IMR-90 (cell line): ENCODE data around the gene SBF1. TPM values are rescaled to one million over a fixed set of nuclear protein-coding genes. Genes with fewer than 3 reads are reported as not detected.

ENCODE experiments used
- ATAC-seq: fragments of 200-7000 bp; cut with Tn5 transposase; 2 replicates; pipeline ENCODE4 v1.9.1; 2020; ENCODE audit warnings: low read depth, mild to moderate bottlenecking, moderate library complexity
- BruUV-seq: library from RNA; stranded (reverse); fragments of 400-500 nt; replicated peaks from 2 replicates; lab custom pipeline; 2021; lab: Mats Ljungman, UMichigan
- CTCF ChIA-PET: fragments of 300-600 bp; formaldehyde crosslinking; extraction: SDS; loops from one replicate; lab custom pipeline; 2021; ENCODE audit warnings: antibody characterized with exemption; lab: Yijun Ruan, JAX
- POLR2A ChIA-PET: fragments of 300-600 bp; sonication (Branson Sonifier 250); formaldehyde crosslinking; loops from one replicate; lab custom pipeline; 2022; ENCODE audit warnings: antibody characterized with exemption; ENCODE audit not compliant: unreplicated experiment; lab: Charles Lee
- DNase-seq: peaks from one replicate; pipeline ENCODE4 v3.0.0; 2013
- H2AFZ ChIP-seq: replicated peaks from 2 replicates; pipeline ENCODE3; 2013; ENCODE audit warnings: low read length, mild to moderate bottlenecking; ENCODE audit not compliant: poor library complexity
- H2AK5ac ChIP-seq: 2 replicates; pipeline ENCODE4 v1.6.1; 2013; ENCODE audit warnings: low read depth, low read length, inconsistent platforms
- H2AK9ac ChIP-seq: replicated peaks from 2 replicates; pipeline ENCODE3; 2013; ENCODE audit warnings: mild to moderate bottlenecking, low read depth, low read length, moderate library complexity; ENCODE audit not compliant: poor library complexity
- H2BK120ac ChIP-seq: 2 replicates; pipeline ENCODE4 v1.6.1; 2013; ENCODE audit warnings: low read depth, low read length, inconsistent platforms
- H2BK15ac ChIP-seq: 3 replicates; pipeline ENCODE4 v1.6.1; 2013; ENCODE audit warnings: low read depth, low read length, inconsistent platforms
- H2BK20ac ChIP-seq: 2 replicates; pipeline ENCODE4 v1.6.1; 2013; ENCODE audit warnings: low read depth, mild to moderate bottlenecking, inconsistent platforms, low read length, moderate library complexity
- H2BK5ac ChIP-seq: 2 replicates; pipeline ENCODE4 v1.6.1; 2013; ENCODE audit warnings: mild to moderate bottlenecking, low read depth, low read length, inconsistent platforms; ENCODE audit not compliant: poor library complexity, severe bottlenecking
- H3K14ac ChIP-seq: replicated peaks from 2 replicates; pipeline ENCODE4 v1.6.1; 2013; ENCODE audit warnings: low read depth, low read length, inconsistent platforms
- H3K18ac ChIP-seq: 2 replicates; pipeline ENCODE4 v1.6.1; 2013; ENCODE audit warnings: low read depth, low read length, control low read depth
- H3K23ac ChIP-seq: 2 replicates; pipeline ENCODE4 v1.6.1; 2013; ENCODE audit warnings: low read depth, low read length, inconsistent platforms
- H3K27ac ChIP-seq: 2 replicates; pipeline ENCODE4 v1.5.1; 2013; ENCODE audit warnings: mild to moderate bottlenecking, control low read depth, low read length; ENCODE audit not compliant: insufficient read depth
- H3K27me3 ChIP-seq: 2 replicates; pipeline ENCODE4 v1.6.1; 2013; ENCODE audit warnings: low read length; ENCODE audit not compliant: control insufficient read depth, insufficient read depth
- H3K36me3 ChIP-seq: 2 replicates; pipeline ENCODE4 v1.6.1; 2013; ENCODE audit warnings: low read length, mixed read lengths; ENCODE audit not compliant: control insufficient read depth, insufficient read depth
- H3K4ac ChIP-seq: 2 replicates; pipeline ENCODE4 v1.6.1; 2013; ENCODE audit warnings: low read depth, low read length, inconsistent platforms
- H3K4me1 ChIP-seq: 2 replicates; pipeline ENCODE4 v1.6.1; 2013; ENCODE audit warnings: low read length, mixed read lengths; ENCODE audit not compliant: control insufficient read depth, insufficient read depth
- H3K4me2 ChIP-seq: 2 replicates; pipeline ENCODE4 v1.6.1; 2013; ENCODE audit warnings: low read depth, mild to moderate bottlenecking, control low read depth, low read length, moderate library complexity
- H3K4me3 ChIP-seq: 2 replicates; pipeline ENCODE4 v1.5.1; 2013; ENCODE audit warnings: low read depth, mild to moderate bottlenecking, control low read depth, low read length, moderate library complexity; ENCODE audit not compliant: insufficient read depth
- H3K56ac ChIP-seq: 2 replicates; pipeline ENCODE4 v1.6.1; 2013; ENCODE audit warnings: low read length, inconsistent platforms; ENCODE audit not compliant: insufficient read depth; ENCODE audit errors: extremely low read depth
- H3K79me1 ChIP-seq, 2 experiments: 2 replicates each; pipeline ENCODE4 v1.6.1; 2013; ENCODE audit warnings: low read length in 2 of 2, inconsistent platforms in 1 of 2, low read depth in 1 of 2
- H3K9ac ChIP-seq: 2 replicates; pipeline ENCODE4 v1.6.1; 2013; ENCODE audit warnings: low read depth, low read length, control low read depth
- H3K9me1 ChIP-seq: 2 replicates; pipeline ENCODE4 v1.6.1; 2013; ENCODE audit warnings: low read length, inconsistent platforms; ENCODE audit not compliant: insufficient read depth
- H3K9me3 ChIP-seq: 2 replicates; pipeline ENCODE4 v1.6.1; 2013; ENCODE audit warnings: low read length; ENCODE audit not compliant: control insufficient read depth, insufficient read depth
- H4K20me1 ChIP-seq: 2 replicates; pipeline ENCODE4 v1.6.1; 2013; ENCODE audit warnings: low read length, inconsistent platforms; ENCODE audit not compliant: insufficient read depth
- H4K5ac ChIP-seq: 2 replicates; pipeline ENCODE4 v1.6.1; 2013; ENCODE audit warnings: mild to moderate bottlenecking, low read depth, low read length, control low read depth
- H4K8ac ChIP-seq, 2 experiments: 2 replicates each; pipeline ENCODE4 v1.6.1; 2013; ENCODE audit warnings: low read depth in 2 of 2, low read length in 2 of 2, control low read depth in 1 of 2, inconsistent platforms in 1 of 2
- H4K91ac ChIP-seq: 2 replicates; pipeline ENCODE4 v1.6.1; 2013; ENCODE audit warnings: low read depth, low read length, inconsistent platforms; ENCODE audit not compliant: insufficient read depth
- BHLHE40 ChIP-seq: fragments of 150-350 bp; IDR thresholded peaks from 2 replicates; pipeline ENCODE4 v1.6.1; 2016; ENCODE audit warnings: mild to moderate bottlenecking, low read depth, low read length
- CTCF ChIP-seq: conservative IDR thresholded peaks from 2 replicates; pipeline ENCODE4 v1.5.1; 2012; ENCODE audit warnings: mild to moderate bottlenecking, low read depth, low read length, improper control_type of control experiment
- ELK1 ChIP-seq: fragments of 150-350 bp; IDR thresholded peaks from 2 replicates; pipeline ENCODE4 v1.6.1; 2016; ENCODE audit warnings: low read depth, mild to moderate bottlenecking, low read length, moderate library complexity, borderline replicate concordance
- FOS ChIP-seq: fragments of 150-350 bp; IDR thresholded peaks from 2 replicates; pipeline ENCODE4 v1.6.1; 2016; ENCODE audit warnings: low read depth, low read length
- NFE2L2 ChIP-seq: fragments of 150-350 bp; IDR thresholded peaks from 2 replicates; pipeline ENCODE4 v1.6.1; 2016; ENCODE audit warnings: low read depth, mild to moderate bottlenecking, low read length
- RCOR1 ChIP-seq: IDR thresholded peaks from 2 replicates; pipeline ENCODE4 v1.6.1; 2012; ENCODE audit warnings: mild to moderate bottlenecking, low read length, improper control_type of control experiment; ENCODE audit not compliant: insufficient replicate concordance
- RFX5 ChIP-seq: IDR thresholded peaks from 2 replicates; pipeline ENCODE4 v1.8.0; 2012; ENCODE audit warnings: low read depth, mild to moderate bottlenecking, low read length, moderate library complexity
- WGBS, 2 experiments: methylation state at CpG; one replicate each; pipeline versions ENCODE4 v1.1.5 to v1.1.7; 2013; ENCODE audit warnings: missing lambda C conversion rate in 2 of 2; ENCODE audit not compliant: insufficient read length in 1 of 2; ENCODE audit errors: extremely low coverage in 2 of 2; 5-methylcytosine and 5-hydroxymethylcytosine counted together
- dilution Hi-C: fragments of 300-500 bp; cut with HindIII; formaldehyde crosslinking; loops from one replicate; pipeline ENCODE4 v1.14.3; 2018; ENCODE audit warnings: low sequenced_read_pairs; ENCODE audit not compliant: unreplicated experiment
- in situ Hi-C: fragments of 300-500 bp; cut with MboI; formaldehyde crosslinking; loops from 3 replicates; pipeline ENCODE4 v1.14.3; 2019; ENCODE audit warnings: low sequenced_read_pairs, inconsistent platforms, mixed read lengths
- intact Hi-C: fragments of 100-400 bp; cut with micrococcal nuclease; formaldehyde crosslinking; loops from 2 replicates; pipeline ENCODE4 v1.10.0; 2022
- polyA plus RNA-seq, 3 experiments: library from polyadenylated mRNA; depleted of rRNA; stranded (reverse); fragments of >200 nt; gene quantifications; 2 replicates each; pipeline ENCODE4 v1.2.3, GENCODE V29; 2012; ENCODE audit warnings: low replicate concordance in 1 of 3
- total RNA-seq: library from RNA; depleted of rRNA; stranded (reverse); fragments of >200 nt; gene quantifications from 2 replicates; pipeline ENCODE4 v1.2.3, GENCODE V29; 2012

SBF1 gene
- total and polyA plus RNA-seq, 2 of the 4 experiments (the other 2 are of a cell fraction): 21.5 to 33.2 TPM

GRCh38 chr22:50438305-50439275, 36.2 kb downstream of the SBF1 start:
- H3K9me3 ChIP-seq: no peaks in the 10 kb centered on the region
- in situ Hi-C loops (no loop called here), dilution Hi-C loops (no loop called here), intact Hi-C loops (no loop called here)
- no peak overlapping the region for H4K8ac ChIP-seq
- H2AFZ ChIP-seq: no peak overlapping the region
- H3K36me3 ChIP-seq: peaks cover 73% of the 10 kb centered on the region
- TF ChIP-seq CTCF: no peak
- TF ChIP-seq RCOR1: no peak
- TF ChIP-seq FOS: no peak
- no peak for TF ChIP-seq RFX5
- TF ChIP-seq ELK1: no peak
- no peak for TF ChIP-seq NFE2L2
- no peak for TF ChIP-seq BHLHE40
- no peak overlapping the region for H3K18ac ChIP-seq
- peak overlapping the region; percentile 55 for H2AK9ac ChIP-seq
- H3K56ac ChIP-seq: no peak overlapping the region
- no peak for DNase-seq
- H4K20me1 ChIP-seq: peaks cover 3% of the 10 kb centered on the region
- no peak overlapping the region for H3K14ac ChIP-seq
- ATAC-seq: no peak
- H2BK120ac ChIP-seq: no peak overlapping the region
- no peak overlapping the region for H3K4ac ChIP-seq
- H3K27ac ChIP-seq: no peak overlapping the region
- no peak overlapping the region for H4K5ac ChIP-seq
- WGBS, 2 experiments: 91% methylated on average over 13 of the region's 34 CpGs; no CpG with 5 or more reads in 1 of the 2 experiments
- no peak overlapping the region for H2AK5ac ChIP-seq
- no peak overlapping the region for H3K23ac ChIP-seq
- H3K4me2 ChIP-seq: no peak overlapping the region
- H3K27me3 ChIP-seq: no peaks in the 10 kb centered on the region
- ChIA-PET POLR2A (no interaction called here), CTCF (interaction anchor here (0.6 kb wide), 1 partner anchor 50 kb away, joined by 3 read pairs; no protein-coding TSS in a partner anchor)
- H3K9ac ChIP-seq: no peak overlapping the region
- no peak overlapping the region for H4K91ac ChIP-seq
- no peaks in the 10 kb centered on the region for H3K9me1 ChIP-seq
- H2BK20ac ChIP-seq: no peak overlapping the region
- H3K4me3 ChIP-seq: no peak overlapping the region
- no peak overlapping the region for H2BK5ac ChIP-seq
- no peak overlapping the region for H2BK15ac ChIP-seq
- BruUV-seq: no TSS peak
- no peaks in the 10 kb centered on the region for H3K4me1 ChIP-seq
- H3K79me1 ChIP-seq: 0 out of 4 replicates have a peak, but pooled peaks cover 0 to 2% of the 10 kb centered on the region in 2 experiments
